ENCODE data around the gene SGIP1. TPM values are rescaled to one million over a fixed set of nuclear protein-coding genes. Genes with fewer than 3 reads are reported as not detected.

Gene SGIP1
- total RNA-seq, 1 experiment from 2014 or later = not detected

- no peak overlapping the region for H3K4me3 ChIP-seq (ENCODE audit: low read length)
- no peaks in the 10 kb centered on the region for H3K36me3 ChIP-seq (ENCODE audit: low read depth, low read length)
- ChIA-PET POLR2A (ENCODE audit: unreplicated experiment) (no interaction called here), CTCF (no interaction called here)
- intact Hi-C loops (cut with micrococcal nuclease) = no loop called here
- H3K27ac ChIP-seq (ENCODE audit: low read length) = no peak overlapping the region
- ATAC-seq = no peak
- peaks cover 75% of the 10 kb centered on the region for H3K27me3 ChIP-seq (ENCODE audit: low read length)
- no peaks in the 10 kb centered on the region for H4K20me1 ChIP-seq (ENCODE audit: low read length)
- BruUV-seq (replicated peaks) = no TSS peak
- TF ChIP-seq EZH2phosphoT487 (IDR thresholded peaks at IDR 0.05; ENCODE audit: borderline replicate concordance, low read length) (no peak), CTCF (conservative IDR thresholded peaks at IDR 0.05; ENCODE audit: low read depth, low read length) (no peak), EZH2 (IDR thresholded peaks at IDR 0.05; ENCODE audit: low read length, unreplicated experiment) (no peak)
- no peak overlapping the region for H3K4me2 ChIP-seq (ENCODE audit: low read length)
- H3F3A ChIP-seq (ENCODE audit: low read length, unreplicated experiment) = no peaks in the 10 kb centered on the region
- no peaks in the 10 kb centered on the region for H3K9me2 ChIP-seq (replicated peaks; ENCODE audit: low read length)
- DNase-seq = no peak
- H3K9me3 ChIP-seq (ENCODE audit: low read length) = no peaks in the 10 kb centered on the region
- H3K9ac ChIP-seq (ENCODE audit: low read length) = no peak overlapping the region
- H3K4me1 ChIP-seq (ENCODE audit: insufficient read depth, low read length) = no peaks in the 10 kb centered on the region
- no peaks in the 10 kb centered on the region for H3K79me2 ChIP-seq (ENCODE audit: low read length)
- H2AFZ ChIP-seq (ENCODE audit: low read length) = no peak overlapping the region
Observed at GRCh38 chr1:66693856-66694255, 159.9 kb downstream of the SGIP1 start.

- intact Hi-C loops (cut with micrococcal nuclease) = no loop called here
- Histone ChIP-seq H3K79me2 (ENCODE audit: low read length) (no peaks in the 10 kb centered on the region), H3K4me1 (ENCODE audit: insufficient read depth, low read length) (no peaks in the 10 kb centered on the region), H3K9ac (ENCODE audit: low read length) (no peak overlapping the region), H4K20me1 (ENCODE audit: low read length) (no peaks in the 10 kb centered on the region), H3F3A (ENCODE audit: low read length, unreplicated experiment) (no peaks in the 10 kb centered on the region), H3K4me2 (ENCODE audit: low read length) (no peak overlapping the region), H2AFZ (ENCODE audit: low read length) (no peak overlapping the region), H3K9me3 (ENCODE audit: low read length) (no peaks in the 10 kb centered on the region), H3K27ac (ENCODE audit: low read length) (no peak overlapping the region), H3K9me2 (replicated peaks; ENCODE audit: low read length) (no peaks in the 10 kb centered on the region), H3K4me3 (ENCODE audit: low read length) (no peak overlapping the region), H3K27me3 (ENCODE audit: low read length) (peaks cover 69% of the 10 kb centered on the region), H3K36me3 (ENCODE audit: low read depth, low read length) (no peaks in the 10 kb centered on the region)
- no peak for ATAC-seq
- TF ChIP-seq CTCF (conservative IDR thresholded peaks at IDR 0.05; ENCODE audit: low read depth, low read length) = no peak
- no peak for TF ChIP-seq EZH2phosphoT487 (IDR thresholded peaks at IDR 0.05; ENCODE audit: borderline replicate concordance, low read length)
- no peak for TF ChIP-seq EZH2 (IDR thresholded peaks at IDR 0.05; ENCODE audit: low read length, unreplicated experiment)
- POLR2A ChIA-PET (ENCODE audit: unreplicated experiment) = no interaction called here
- no TSS peak for BruUV-seq (replicated peaks)
- no peak for DNase-seq
- CTCF ChIA-PET = no interaction called here
Observed at GRCh38 chr1:66695116-66695515, 161.2 kb downstream of the SGIP1 start.

- ATAC-seq (no peak), DNase-seq (no peak)
- Histone ChIP-seq H3K9ac (ENCODE audit: low read length) (no peak overlapping the region), H3K27ac (ENCODE audit: low read length) (no peak overlapping the region), H3K9me3 (ENCODE audit: low read length) (no peaks in the 10 kb centered on the region), H3K27me3 (ENCODE audit: low read length) (peaks cover 68% of the 10 kb centered on the region), H3K4me3 (ENCODE audit: low read length) (no peak overlapping the region), H2AFZ (ENCODE audit: low read length) (no peak overlapping the region), H3F3A (ENCODE audit: low read length, unreplicated experiment) (no peaks in the 10 kb centered on the region), H3K79me2 (ENCODE audit: low read length) (no peaks in the 10 kb centered on the region), H4K20me1 (ENCODE audit: low read length) (no peaks in the 10 kb centered on the region), H3K9me2 (replicated peaks; ENCODE audit: low read length) (no peaks in the 10 kb centered on the region), H3K36me3 (ENCODE audit: low read depth, low read length) (no peaks in the 10 kb centered on the region), H3K4me2 (ENCODE audit: low read length) (no peak overlapping the region), H3K4me1 (ENCODE audit: insufficient read depth, low read length) (no peaks in the 10 kb centered on the region)
- ChIA-PET POLR2A (ENCODE audit: unreplicated experiment) (no interaction called here), CTCF (no interaction called here)
- intact Hi-C loops (cut with micrococcal nuclease) = no loop called here
- TF ChIP-seq CTCF (conservative IDR thresholded peaks at IDR 0.05; ENCODE audit: low read depth, low read length) = no peak
- TF ChIP-seq EZH2 (IDR thresholded peaks at IDR 0.05; ENCODE audit: low read length, unreplicated experiment) = no peak
- TF ChIP-seq EZH2phosphoT487 (IDR thresholded peaks at IDR 0.05; ENCODE audit: borderline replicate concordance, low read length) = no peak
- BruUV-seq (replicated peaks) = no TSS peak
Observed at GRCh38 chr1:66696771-66697170, 162.8 kb downstream of the SGIP1 start.

Data from PC-3 (cell line).